Posterior vena cava (tissue), 2 donors: ENCODE results near the gene KCTD1. TPM values are rescaled to one million over a fixed set of nuclear protein-coding genes. Genes with fewer than 3 reads are reported as not detected.

ENCODE experiments used
- DNase-seq: peaks from one replicate; pipeline ENCODE4 v3.0.0-alpha.2; 2020; ENCODE audit warnings: low spot score
- intact Hi-C, 2 donors: fragments of 100-400 bp; cut with DNase I; formaldehyde crosslinking; loops; one replicate each; pipeline versions ENCODE4 v1.14.1 to v1.14.2; 2022 to 2023
- long read RNA-seq, 2 donors: library from polyadenylated mRNA; unstranded; transcript quantifications; one replicate each; pipeline ENCODE4 v2.0.0, GENCODE V29; 2020 to 2021
- total RNA-seq, 2 donors: library from RNA; stranded (reverse); fragmentation: NEBNext Ultra II Directional; extraction: Animal tissue kit (Norgen Biotek cat#: 25700); gene quantifications; one replicate each; pipeline ENCODE4 v1.2.1, GENCODE V29; 2021
- donor health status: DM: yes; HTN: yes; CAD: no.
- donor health status: DM: yes; HTN: yes; CAD: no.

Gene KCTD1
- total RNA-seq: 1 to 10 TPM; 8.5 to 9.2 TPM
- long read RNA-seq, donor 1, partial matches to known transcripts: 0 of 2 reads
- long read RNA-seq, donor 1, other reads (novel, unspliced or antisense): 1 of 2 reads
- long read RNA-seq, donor 2, partial matches to known transcripts: 0 of 2 reads
- long read RNA-seq, donor 2, other reads (novel, unspliced or antisense): 0 of 2 reads

DNA sequence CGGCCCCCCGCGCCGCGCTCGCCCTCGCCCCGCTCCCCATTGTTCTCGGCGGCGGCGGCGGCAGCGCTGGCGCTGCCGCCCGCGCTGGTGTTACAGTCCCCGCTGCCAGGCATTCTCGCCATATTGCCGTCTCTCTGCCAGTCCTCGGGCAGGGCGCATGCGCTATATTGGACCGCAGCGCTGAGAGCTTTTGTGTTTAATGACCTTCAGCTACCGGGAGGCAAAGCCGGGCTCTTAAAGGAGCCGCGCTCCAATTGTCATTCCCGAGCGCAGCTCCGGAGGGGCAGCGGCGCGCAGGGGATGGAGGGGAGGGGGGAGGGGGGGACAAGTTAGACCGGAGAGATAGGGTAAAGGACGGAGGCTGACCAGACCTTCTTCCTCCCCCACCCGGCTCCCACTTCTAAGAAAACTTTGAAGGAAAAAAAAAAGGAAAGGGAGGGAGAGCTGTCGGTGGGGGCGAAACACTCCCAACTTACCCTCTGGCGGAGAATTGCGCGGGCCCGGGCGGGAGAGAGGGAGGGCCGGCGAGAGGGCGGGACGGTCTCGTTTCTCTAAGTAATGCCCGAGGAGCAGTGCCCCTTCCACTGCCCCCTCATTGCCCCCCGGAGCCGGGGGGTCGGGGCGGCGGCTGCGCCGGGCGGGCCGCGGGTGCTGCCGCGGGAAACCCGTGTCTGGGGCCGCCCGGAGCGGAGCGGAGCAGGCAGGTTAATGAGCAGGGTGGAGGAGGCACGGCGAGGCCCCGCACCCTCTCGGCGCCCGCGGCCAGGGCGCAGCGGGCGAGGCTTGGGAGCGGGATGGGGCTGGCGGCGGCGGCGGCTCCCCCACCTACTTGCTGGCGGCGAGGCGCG lies at the start of gene KCTD1:
TSS of gene KCTD1 (minus strand) at position 139 of the 848 bp plus-strand sequence. CDS start at position 122, 17 bp downstream.
- peak; percentile 94 for DNase-seq
- intact Hi-C loops: loop anchor here in 1 of 2 donors (10.0 kb wide), 1 partner anchor 106 kb away; no protein-coding TSS in a partner anchor

DNA sequence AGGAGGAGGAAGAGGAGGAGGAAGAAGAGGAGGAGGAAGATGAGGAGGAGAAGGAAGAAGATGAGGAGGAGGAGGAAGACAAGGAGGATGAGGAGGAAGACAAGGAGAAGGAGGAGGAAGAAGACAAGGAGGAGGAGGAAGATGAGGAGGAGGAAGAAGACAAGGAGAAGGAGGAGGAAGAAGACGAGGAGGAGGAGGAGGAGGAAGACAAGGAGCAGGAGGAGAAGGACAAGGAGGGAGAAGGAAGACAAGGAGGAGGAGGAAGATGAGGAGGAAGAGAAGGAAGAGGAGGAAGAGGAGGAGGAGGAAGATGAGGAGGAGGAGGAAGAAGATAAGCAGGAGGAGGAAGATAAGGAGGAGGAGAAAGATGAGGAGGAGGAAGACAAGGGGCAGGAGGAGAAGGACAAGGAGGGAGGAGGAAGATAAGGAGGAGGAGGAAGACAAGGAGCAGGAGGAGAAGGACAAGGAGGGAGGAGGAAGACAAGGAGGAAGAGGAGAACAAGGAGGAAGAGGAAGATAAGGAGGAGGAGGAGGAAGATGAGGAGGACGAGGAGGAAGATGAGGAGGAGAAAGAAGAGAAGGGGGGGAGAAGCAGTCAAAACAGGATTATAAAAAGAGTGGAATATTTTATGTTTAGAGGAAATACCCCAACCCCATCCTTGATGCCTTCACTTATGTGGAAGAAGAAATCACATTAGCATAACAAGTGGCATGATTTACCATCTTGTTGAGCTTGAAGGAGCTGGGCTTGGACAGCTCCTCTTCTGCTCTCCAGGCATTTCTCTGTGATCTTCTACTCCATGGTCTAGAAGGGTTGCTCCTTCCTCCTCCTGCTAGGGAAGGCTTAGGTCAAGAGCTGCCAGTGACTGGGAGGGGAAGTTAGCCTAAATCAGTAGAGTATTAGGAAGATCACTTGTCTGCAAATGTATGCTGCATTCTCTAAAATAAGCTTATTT lies 45.3 kb upstream of the KCTD1 start:
- DNase-seq: no peak
- intact Hi-C loops: no loop called here

DNA sequence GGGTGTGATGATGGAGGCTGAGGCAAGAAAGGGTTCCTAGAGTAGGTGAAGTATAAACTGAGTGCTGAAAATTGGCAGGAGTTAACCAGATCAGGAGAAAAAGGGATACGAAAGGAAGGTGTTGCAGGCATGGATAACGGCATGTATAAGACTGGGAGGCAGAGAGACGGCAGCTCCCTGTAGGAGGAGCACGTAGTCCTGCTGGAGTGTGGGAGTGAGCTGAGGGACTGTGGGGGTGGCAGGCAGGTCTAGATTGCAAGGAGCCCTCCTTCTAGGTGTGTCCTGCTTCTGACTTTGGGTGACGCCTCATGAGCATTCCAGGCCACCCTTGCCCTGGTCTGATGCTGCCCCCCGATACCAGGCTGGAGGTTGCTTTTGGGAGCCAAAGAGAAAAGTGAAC lies 36.4 kb upstream of the KCTD1 start:
- no peak for DNase-seq
- intact Hi-C loops: no loop called here

DNA sequence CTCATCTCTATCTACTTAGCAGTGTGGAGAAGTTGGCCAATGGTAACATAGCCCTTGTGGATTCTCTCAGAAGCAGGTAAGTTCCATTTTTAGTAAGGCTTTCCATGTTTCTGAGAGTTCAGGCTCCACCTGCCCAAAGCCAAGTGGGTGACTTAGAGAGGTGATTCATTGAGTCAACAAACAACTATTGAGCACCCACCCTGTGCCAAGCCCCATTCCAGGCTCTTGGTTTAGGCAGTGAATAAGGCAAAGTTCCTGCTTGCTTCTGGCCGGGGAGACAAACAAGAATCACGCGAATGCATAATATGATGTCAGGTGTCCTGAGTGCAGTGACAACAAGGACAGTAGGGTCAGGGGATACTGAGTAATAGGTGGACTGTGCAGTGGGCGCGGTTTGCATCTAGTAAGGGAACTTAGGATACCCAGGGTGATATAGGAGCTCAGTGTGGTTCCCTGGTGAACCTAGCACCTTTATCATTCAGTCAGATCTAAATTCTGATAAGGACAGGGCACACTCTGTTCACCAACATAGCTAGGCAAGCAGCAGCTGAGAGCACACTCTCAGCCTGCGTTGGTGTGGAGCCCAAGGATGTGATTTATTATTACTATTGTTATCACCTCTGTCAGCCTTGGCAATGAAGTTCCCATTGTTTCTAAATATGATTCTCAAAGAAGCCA lies 31.7 kb upstream of the KCTD1 start:
- DNase-seq: no peak

DNA sequence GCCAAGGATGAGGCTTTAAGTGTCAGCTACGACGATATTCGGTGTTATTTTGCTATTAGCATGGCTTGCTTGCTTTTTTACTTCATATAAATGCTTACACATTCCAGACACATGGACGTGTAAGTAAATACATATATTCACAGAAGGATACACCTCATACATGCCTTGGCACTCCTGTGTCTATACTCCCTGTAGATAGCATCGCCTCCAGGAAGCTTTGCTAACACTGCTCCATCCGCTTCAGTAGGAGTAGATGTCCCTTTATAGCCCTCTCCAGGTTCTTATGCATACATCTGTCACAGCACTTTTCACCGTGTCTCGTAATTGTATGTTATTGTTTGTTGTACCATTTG lies 27.5 kb upstream of the KCTD1 start:
- no peak for DNase-seq
- intact Hi-C loops: no loop called here

More for the DNA sequence above, 31.7 kb upstream of the KCTD1 start:
- intact Hi-C loops: no loop called here

DNA sequence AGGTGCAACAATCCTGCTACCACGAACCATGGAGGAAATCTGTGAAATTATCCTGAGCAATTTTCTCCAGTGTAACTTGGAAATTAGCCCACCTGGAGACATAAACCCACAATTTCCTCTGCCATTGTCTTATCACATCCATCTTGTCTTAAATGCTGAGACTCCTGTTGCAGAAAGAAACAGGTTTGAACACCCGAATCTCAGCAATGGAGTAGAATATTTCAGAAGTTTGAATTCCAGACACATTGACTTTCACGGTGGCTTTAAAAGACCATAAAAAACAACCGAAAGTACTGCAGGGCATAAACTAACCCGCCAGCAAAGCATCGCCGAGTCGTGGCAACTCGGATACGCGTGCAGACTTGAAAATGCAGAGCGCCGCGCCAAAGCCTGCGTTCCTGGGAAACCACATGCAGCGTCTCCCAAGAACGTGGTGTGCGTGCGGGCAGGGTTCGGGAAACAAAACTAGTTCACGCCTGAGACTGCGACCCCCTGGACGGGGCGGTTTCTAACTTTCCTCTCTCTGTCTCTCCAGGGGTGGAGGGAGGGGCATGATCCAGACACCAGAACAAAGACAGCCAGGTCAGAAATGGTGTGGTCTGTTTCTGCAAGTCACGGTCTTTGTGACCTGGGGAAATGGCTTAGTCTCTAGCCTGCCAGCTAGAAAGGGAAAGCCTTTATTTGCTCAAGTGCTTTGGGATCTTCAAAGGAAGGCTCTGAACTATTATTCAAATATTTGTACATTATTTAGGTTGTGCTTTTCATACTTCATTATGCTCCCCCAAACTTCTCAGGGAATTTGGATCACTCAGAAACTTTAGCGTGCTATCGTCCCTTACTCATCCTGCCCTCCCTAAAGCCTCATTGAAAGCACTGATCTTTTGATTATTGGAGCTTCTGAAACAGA lies 26.9 kb upstream of the KCTD1 start:
- DNase-seq: peak; percentile 86
- intact Hi-C loops: no loop called here

DNA sequence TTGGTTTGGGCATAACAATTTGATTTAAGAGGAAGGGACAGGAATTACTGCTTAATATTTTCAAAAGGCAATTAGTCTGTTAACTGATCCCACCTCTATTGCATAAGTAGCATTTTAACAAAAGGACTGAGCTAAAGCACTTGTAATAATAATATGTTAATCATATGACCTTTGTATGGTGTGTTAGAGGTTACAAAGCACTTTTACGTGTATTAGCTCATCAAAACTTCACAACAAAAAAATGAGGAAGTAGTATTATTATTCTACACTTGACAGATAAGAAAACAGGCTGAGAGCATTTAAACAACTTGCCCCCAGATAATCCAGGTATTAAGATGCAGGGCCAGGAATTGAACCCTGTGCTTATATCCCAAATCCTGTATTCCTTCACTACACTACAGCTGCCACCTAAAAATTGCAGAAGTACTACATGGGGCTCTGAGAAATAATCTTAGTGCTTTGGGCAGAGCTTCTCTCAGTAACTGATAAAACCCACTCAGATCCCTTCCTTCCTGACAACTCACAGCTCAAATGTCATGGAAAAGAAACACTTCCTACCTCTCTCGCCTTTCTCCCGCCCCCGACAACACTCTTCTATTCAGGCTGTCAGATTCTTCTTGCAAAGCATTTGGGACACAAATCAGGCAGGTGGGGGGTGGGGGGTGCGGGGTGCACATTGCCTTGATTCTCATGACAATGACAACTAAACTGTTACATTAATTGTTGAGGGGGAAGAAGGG lies 20.7 kb upstream of the KCTD1 start:
- intact Hi-C loops: no loop called here
- DNase-seq: no peak

DNA sequence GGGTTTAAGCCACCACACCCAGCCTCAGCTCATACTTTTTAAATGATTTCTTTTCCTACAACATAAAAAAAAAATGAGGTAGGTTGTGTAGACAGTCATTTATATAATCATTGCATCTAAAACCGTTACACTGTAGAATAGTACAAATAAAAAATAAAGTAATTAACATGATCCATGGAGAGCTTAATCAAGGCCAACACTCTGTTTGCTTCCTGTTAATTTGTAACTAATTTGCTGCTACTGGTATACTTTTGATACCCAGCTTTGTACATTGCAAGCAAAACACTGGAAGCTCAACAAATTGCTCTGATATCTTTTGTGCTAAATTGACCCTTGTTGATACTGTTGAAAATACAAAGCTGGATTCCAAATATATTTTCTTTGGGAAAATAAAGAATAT lies 20.2 kb upstream of the KCTD1 start:
- DNase-seq: no peak
- intact Hi-C loops: no loop called here

DNA sequence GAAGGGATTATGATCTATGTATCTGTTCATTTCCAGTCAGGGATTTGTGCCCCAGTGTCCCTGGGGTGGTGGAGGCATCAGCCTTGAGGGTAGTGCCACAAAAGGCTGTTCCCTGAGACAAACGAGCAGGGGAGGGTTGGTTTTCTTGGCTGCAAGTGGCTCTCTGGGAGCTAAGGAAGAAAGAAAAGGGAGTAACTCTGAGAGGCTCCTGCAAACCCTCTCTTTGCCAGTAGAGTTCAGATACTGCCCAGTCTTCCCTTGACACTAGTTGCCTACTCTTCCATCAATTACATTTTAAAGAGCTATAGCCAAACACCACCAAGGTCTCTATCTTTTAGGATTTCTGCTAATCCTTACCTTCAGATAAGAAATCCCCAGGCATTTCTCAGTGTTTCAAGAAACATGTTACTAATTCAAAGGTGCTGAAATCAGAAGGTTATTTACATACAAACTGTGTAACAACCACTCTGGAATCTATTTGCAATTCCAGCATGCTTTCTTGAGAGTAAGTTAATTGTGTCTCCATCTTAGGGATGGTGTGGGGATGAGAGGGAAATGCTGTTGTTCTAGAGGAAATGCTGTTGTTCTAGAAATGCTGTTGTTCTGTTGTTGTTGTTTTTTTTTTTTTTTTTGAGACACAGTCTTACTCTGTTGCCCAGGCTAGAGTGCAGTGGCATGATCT lies 18.7 kb upstream of the KCTD1 start:
- intact Hi-C loops: no loop called here
- DNase-seq: no peak

DNA sequence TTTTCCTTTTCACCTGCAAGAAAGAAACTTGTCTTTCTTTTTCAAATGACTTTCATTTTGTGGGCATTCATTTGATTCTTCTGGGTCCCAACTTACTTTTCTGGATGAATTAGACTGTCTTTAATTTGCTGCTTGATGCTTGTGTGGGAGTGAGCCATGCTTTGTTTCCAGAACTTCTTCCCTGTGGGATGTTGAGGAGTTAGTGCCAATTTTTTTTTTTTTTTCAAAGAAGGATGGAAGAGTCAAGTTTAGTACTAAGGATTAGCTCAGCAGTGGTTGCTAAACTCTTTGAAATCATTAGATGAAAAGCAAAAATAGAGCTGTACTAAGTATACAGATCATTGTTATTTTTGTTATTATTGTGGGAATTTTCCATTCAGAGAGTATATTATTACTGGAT lies 17.2 kb upstream of the KCTD1 start:
- DNase-seq: no peak
- intact Hi-C loops: no loop called here

DNA sequence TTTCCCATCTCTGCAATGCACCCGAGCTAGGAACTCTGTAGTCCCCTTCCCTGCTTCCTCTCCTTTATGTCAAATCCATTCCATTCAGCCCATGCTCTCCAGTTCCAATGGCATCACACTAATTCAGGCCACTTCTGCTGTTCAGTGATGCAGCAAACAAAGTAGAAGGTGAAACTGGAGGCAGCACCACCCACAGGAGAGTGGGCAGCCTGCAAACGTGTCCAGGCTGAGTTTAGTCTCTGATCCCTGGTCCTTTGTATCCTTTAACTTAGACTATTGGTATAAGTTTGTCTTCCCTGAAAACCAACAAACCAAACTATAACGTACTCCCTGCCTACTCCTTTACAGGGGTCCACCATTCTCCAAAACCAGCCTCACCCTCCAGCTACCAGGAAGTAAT lies 14.7 kb upstream of the KCTD1 start:
- DNase-seq: no peak
- intact Hi-C loops: no loop called here

DNA sequence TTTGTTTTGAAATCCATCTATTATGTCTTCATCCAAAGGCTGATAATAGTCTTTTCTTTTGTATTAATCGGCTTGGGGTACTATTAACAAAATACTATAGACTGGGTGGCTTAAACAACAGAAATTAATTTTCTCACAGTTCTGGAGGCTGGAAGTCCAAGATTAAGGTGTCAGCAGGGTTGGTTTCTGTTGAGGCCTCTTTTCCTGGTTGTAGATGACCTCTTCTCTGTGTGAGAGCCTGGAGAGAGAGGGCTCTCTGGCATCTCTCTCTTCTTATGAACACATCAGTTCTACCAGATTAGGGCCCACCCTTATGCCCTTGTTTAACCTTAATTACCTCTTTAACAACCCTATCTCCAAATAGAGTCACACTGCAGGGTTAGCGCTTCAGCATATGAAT lies 14.2 kb upstream of the KCTD1 start:
- no peak for DNase-seq

DNA sequence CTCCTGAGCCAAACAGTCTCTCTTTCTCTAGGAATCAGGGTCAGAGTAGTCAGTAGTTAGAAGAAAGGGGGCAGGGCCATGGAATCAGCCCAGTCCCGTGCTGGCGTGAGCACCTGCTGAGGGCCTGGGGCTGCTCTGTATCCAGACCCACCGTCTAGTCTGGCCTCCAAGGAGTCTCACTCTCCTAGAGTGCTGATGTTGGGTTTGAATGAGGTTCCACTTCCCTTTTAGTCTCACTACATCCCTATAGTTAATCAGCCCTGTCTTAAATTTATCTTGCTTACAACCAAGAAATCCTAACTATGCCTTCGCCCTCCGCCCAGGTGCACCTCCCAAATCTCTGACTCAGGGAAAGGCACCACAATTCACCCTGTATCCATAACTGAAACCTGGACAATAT lies 13.4 kb upstream of the KCTD1 start:
- no peak for DNase-seq
- intact Hi-C loops: no loop called here

More for the DNA sequence above, 14.2 kb upstream of the KCTD1 start:
- intact Hi-C loops: no loop called here

DNA sequence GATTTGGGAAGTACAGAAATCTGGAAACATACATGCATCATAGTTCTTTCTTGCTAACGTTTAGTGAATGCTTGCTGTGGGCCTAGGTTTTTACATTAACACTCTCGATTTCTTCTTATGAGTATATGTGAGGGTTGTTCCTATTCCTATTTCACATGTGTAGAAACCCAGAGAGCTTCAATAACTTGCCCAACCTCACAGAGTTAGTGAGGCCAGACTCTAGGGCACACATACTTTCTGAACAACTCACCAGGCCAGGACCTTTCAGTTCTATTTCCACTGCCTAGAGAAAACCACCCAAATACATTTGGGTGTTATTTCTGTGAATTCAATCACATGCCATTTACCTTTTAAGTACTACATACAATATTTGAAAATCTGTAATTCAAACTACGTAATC lies 8.2 kb upstream of the KCTD1 start:
- intact Hi-C loops: no loop called here

DNA sequence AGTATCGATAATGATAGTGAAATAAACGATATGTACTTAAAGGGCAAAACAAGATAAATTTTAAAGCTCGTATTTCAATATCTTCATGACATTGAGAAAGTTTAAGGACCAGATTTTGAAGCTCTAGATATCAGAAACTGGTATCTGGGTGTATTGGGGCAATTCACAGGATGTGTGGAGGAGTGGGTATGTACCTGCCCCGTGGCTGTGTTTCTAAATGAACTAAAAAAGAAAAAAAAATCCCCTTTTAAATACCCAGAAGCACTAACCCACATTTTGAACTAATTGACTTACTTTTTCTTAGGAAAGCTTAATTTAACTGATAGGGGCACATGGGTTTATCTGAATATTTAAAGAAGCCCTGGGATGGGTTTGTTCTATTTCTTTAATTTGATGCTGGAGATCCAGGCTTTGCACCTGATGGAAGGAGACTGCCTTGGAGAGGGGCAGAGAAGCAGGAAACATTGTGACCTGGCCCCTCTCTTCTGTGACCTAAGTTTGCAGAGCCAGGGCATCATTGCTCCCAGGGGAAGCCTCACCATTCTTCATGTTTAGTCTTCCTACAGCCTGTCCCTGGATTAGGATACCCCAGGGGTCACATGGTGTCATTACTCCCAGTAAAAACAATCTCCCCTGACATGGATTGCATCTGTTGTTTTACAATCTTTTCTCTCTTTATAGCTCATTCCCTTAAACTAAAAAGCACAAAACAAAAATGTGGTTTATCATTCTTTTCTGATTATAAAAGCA lies 7.6 kb upstream of the KCTD1 start:
- intact Hi-C loops: no loop called here
- no peak for DNase-seq

More for the DNA sequence above, 8.2 kb upstream of the KCTD1 start:
- no peak for DNase-seq

DNA sequence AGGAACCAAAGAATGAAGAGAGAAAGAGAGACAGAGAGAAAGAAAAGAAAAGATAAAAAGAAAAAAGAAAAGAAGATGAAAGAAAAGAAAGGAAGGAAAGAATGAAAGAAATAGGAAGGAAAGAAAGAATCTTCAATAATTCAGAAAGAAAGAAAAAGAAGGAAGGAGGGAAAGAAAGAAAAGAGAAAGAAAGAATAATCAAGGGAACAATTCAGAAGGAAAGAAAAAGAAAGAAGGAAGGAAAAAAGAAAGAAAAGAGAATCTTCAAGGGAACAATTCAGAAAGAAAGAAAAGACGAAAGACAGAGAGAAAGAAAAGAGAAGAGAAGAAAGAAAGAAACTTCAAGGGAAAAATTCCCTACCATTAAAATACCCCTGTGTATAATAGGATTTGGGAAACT lies 5.6 kb upstream of the KCTD1 start:
- intact Hi-C loops: no loop called here
- no peak for DNase-seq

DNA sequence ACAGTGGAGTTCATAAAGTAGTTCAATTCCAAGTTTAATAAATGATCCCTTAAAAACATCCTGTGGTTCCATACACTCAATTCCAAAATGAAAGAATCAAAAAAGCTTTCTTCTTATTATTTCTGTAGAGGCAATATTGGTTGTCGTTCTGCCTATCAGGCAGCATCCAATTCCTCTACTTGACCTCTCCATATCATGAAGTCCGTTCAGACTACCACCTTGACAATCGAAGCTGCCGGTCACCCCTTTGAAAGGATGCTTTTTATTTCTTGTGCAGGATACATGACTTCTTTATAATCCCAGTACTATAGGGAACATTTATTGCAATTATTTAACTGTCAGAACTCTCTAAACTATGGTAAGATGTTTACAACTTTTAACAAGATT lies 3.3 kb upstream of the KCTD1 start:
- intact Hi-C loops: no loop called here
- no peak for DNase-seq
